GM04504 (cell line): ENCODE results near the gene SKP1.

Source experiments
- DNase-seq: peaks from one replicate; pipeline ENCODE4 v3.0.0-alpha.2; 2012; ENCODE audit warnings: low read depth

SKP1 gene

GRCh38 chr5:134130239-134130945 lies 46.4 kb downstream of the SKP1 start:
- DNase-seq = no peak

- DNase-seq = no peak
Measured at GRCh38 chr5:134129411-134130238, 47.1 kb downstream of the SKP1 start.

- DNase-seq = no peak
Measured at GRCh38 chr5:134128648-134128995, 48.1 kb downstream of the SKP1 start.

GRCh38 chr5:134127988-134128647 lies 48.6 kb downstream of the SKP1 start:
- DNase-seq = no peak

- no peak for DNase-seq
Measured at GRCh38 chr5:134127376-134127861, 49.3 kb downstream of the SKP1 start.

GRCh38 chr5:134125039-134126015 lies 51.4 kb downstream of the SKP1 start:
- DNase-seq = peak; percentile 93

GRCh38 chr5:134124289-134125038 lies 52.3 kb downstream of the SKP1 start:
- DNase-seq = peak; percentile 69

- DNase-seq = no peak
Measured at GRCh38 chr5:134123360-134123759, 53.4 kb downstream of the SKP1 start.

GRCh38 chr5:134122530-134122929 lies 54.2 kb downstream of the SKP1 start:
- no peak for DNase-seq

- no peak for DNase-seq
Measured at GRCh38 chr5:134120386-134121138, 56.2 kb downstream of the SKP1 start.

- no peak for DNase-seq
Measured at GRCh38 chr5:134119720-134120119, 57.0 kb downstream of the SKP1 start.

- no peak for DNase-seq
Measured at GRCh38 chr5:134118212-134118835, 58.4 kb downstream of the SKP1 start.

GRCh38 chr5:134116789-134117761 lies 59.7 kb downstream of the SKP1 start:
- DNase-seq = no peak

- no peak for DNase-seq
Measured at GRCh38 chr5:134116286-134116685, 60.5 kb downstream of the SKP1 start.

GRCh38 chr5:134115806-134116175 lies 61.0 kb downstream of the SKP1 start:
- no peak for DNase-seq

GRCh38 chr5:134114886-134115805 lies 61.6 kb downstream of the SKP1 start:
- DNase-seq = no peak
